Loucy (cell line): ENCODE results near the gene SORCS2.

Experiments used
- CTCF ChIP-seq: fragments of 200-600 bp; sonication (generic); conservative IDR thresholded peaks from 2 replicates; pipeline ENCODE4 v1.5.1; 2014; ENCODE audit warnings: mild to moderate bottlenecking, antibody characterized with exemption, low read length
- EZH2phosphoT487 ChIP-seq: fragments of 200-600 bp; IDR thresholded peaks from 2 replicates; pipeline ENCODE4 v1.6.1; 2018; ENCODE audit warnings: antibody characterized with exemption, mild to moderate bottlenecking, moderate library complexity, borderline replicate concordance

GRCh38 chr4:7762376-7763030 is 570.2 kb downstream of the SORCS2 start:
- TF ChIP-seq CTCF = no peak
- no peak for TF ChIP-seq EZH2phosphoT487
